Measurements from ENCODE around the gene C2orf81. TPM values are rescaled to one million over a fixed set of nuclear protein-coding genes. Genes with fewer than 3 reads are reported as not detected.

Gene C2orf81
- polyA plus RNA-seq, 1 donor from 2014 or later: 3.3 TPM

- H2AFZ ChIP-seq (ENCODE audit: low read depth, low read length): no peak overlapping the region
- no peaks in the 10 kb centered on the region for H3K9me3 ChIP-seq (ENCODE audit: low read length)
- no peak overlapping the region for H3K9ac ChIP-seq (ENCODE audit: low read length)
- no peak for TF ChIP-seq EP300 (conservative IDR thresholded peaks at IDR 0.05; ENCODE audit: poor library complexity, severe bottlenecking)
- TF ChIP-seq REST (IDR thresholded peaks at IDR 0.05; ENCODE audit: borderline replicate concordance): no peak
- TF ChIP-seq POLR2AphosphoS5 (IDR thresholded peaks at IDR 0.05): no peak
- TF ChIP-seq CTCF (IDR thresholded peaks at IDR 0.05; ENCODE audit: poor library complexity, severe bottlenecking): no peak
- no peak for TF ChIP-seq EZH2 (IDR thresholded peaks at IDR 0.05; ENCODE audit: borderline replicate concordance, insufficient read depth, low read length, poor library complexity, severe bottlenecking)
- TF ChIP-seq RAD21 (conservative IDR thresholded peaks at IDR 0.05): no peak
- no peak for TF ChIP-seq SMC3 (conservative IDR thresholded peaks at IDR 0.05; ENCODE audit: poor library complexity)
- no peak for TF ChIP-seq TAF1 (IDR thresholded peaks at IDR 0.05; ENCODE audit: low read depth)
- TF ChIP-seq MXI1 (conservative IDR thresholded peaks at IDR 0.05; ENCODE audit: poor library complexity, severe bottlenecking): no peak
- no peaks in the 10 kb centered on the region for H3K9me2 ChIP-seq (ENCODE audit: insufficient read depth, low read length)
- H3K4me3 ChIP-seq (ENCODE audit: low read length): no peak overlapping the region
- H3K79me2 ChIP-seq (replicated peaks; ENCODE audit: insufficient read depth, low read length): no peaks in the 10 kb centered on the region
- no peaks in the 10 kb centered on the region for H3F3A ChIP-seq (ENCODE audit: insufficient read depth, low read length, poor library complexity, severe bottlenecking)
- H3K36me3 ChIP-seq (ENCODE audit: insufficient read depth, low read length): no peaks in the 10 kb centered on the region
- no peak overlapping the region for H3K4me2 ChIP-seq (ENCODE audit: low read length)
- H4K20me1 ChIP-seq (ENCODE audit: insufficient read depth): no peaks in the 10 kb centered on the region
- no peaks in the 10 kb centered on the region for H3K27me3 ChIP-seq (ENCODE audit: insufficient read depth, low read depth, low read length)
- H3K27ac ChIP-seq (ENCODE audit: low read length): no peak overlapping the region
Observed at GRCh38 chr2:74415762-74416395, 5.5 kb downstream of the C2orf81 start.

GRCh38 chr2:74414881-74415761, 6.3 kb downstream of the C2orf81 start:
- no peak for TF ChIP-seq POLR2AphosphoS5 (IDR thresholded peaks at IDR 0.05)
- TF ChIP-seq EP300 (conservative IDR thresholded peaks at IDR 0.05; ENCODE audit: poor library complexity, severe bottlenecking): no peak
- no peak for TF ChIP-seq REST (IDR thresholded peaks at IDR 0.05; ENCODE audit: borderline replicate concordance)
- no peak for TF ChIP-seq RAD21 (conservative IDR thresholded peaks at IDR 0.05)
- no peak for TF ChIP-seq SMC3 (conservative IDR thresholded peaks at IDR 0.05; ENCODE audit: poor library complexity)
- no peak for TF ChIP-seq CTCF (IDR thresholded peaks at IDR 0.05; ENCODE audit: poor library complexity, severe bottlenecking)
- no peak for TF ChIP-seq TAF1 (IDR thresholded peaks at IDR 0.05; ENCODE audit: low read depth)
- Histone ChIP-seq H3K9me2 (ENCODE audit: insufficient read depth, low read length) (no peaks in the 10 kb centered on the region), H2AFZ (ENCODE audit: low read depth, low read length) (no peak overlapping the region), H3K4me2 (ENCODE audit: low read length) (no peak overlapping the region), H3K27me3 (ENCODE audit: insufficient read depth, low read depth, low read length) (no peaks in the 10 kb centered on the region), H3K4me3 (ENCODE audit: low read length) (no peak overlapping the region), H3F3A (ENCODE audit: insufficient read depth, low read length, poor library complexity, severe bottlenecking) (no peaks in the 10 kb centered on the region), H3K27ac (ENCODE audit: low read length) (no peak overlapping the region), H3K36me3 (ENCODE audit: insufficient read depth, low read length) (no peaks in the 10 kb centered on the region), H3K79me2 (replicated peaks; ENCODE audit: insufficient read depth, low read length) (no peaks in the 10 kb centered on the region), H4K20me1 (ENCODE audit: insufficient read depth) (no peaks in the 10 kb centered on the region), H3K9me3 (ENCODE audit: low read length) (no peaks in the 10 kb centered on the region), H3K9ac (ENCODE audit: low read length) (no peak overlapping the region)

Measured in neural cell (in vitro differentiated cells).